HG03354 (cell line): Measurements from ENCODE around the gene RSRP1.
A peak's percentile ranks its signal among the peaks of the same experiment; 100 is the strongest.
"Not testable (repeated sequence)": the region's sequence is repeated elsewhere in the genome, so short reads cannot be mapped to it uniquely, and the experiment has no call there.

Source experiments
- ATAC-seq: cut with Tn5 transposase; IDR thresholded peaks from one replicate; pipeline ENCODE4 v1.9.1; 2021; ENCODE audit warnings: mild to moderate bottlenecking; ENCODE audit not compliant: unreplicated experiment, poor library complexity, severe bottlenecking

The RSRP1 gene, protein sequence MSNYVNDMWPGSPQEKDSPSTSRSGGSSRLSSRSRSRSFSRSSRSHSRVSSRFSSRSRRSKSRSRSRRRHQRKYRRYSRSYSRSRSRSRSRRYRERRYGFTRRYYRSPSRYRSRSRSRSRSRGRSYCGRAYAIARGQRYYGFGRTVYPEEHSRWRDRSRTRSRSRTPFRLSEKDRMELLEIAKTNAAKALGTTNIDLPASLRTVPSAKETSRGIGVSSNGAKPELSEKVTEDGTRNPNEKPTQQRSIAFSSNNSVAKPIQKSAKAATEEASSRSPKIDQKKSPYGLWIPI

DNA sequence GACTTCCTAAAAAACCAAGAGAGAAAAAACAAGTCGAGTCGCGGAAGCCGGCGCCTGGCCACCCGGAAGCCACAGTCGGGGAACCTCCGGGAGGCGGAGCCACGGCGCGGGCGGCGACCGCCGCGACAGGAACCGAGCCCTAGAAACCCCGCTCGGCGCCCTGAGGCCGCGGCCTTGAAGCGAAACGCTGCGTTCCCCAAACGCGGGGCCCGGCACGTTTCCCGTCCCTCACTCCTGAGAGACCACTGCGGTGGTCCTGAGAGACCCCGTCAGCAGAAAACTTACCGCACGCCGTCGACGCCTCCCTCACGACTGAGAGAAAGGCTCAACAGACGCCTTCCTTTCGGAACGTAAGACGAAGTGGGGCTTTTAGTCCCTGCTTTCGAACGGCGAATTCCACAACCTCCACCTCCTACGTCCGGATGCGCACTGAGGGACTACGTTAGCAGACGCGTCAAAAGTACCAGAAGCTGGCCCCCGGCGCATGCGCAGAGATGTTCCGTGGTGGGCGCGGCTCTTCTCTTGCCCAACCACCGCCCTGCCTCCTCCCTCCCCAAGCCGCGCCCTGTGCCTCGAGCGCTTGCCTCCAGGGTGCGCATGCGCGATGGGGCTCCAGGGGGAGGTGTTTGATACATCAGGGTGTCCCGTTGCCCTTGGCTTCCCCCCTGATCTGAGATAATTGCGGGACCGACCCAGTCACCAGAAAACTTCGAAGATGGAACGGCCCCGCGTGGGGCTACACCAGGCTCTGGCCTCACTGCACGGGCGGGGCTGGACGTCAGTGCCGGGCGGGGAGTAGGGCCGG is at the start of gene RSRP1:
TSS of gene RSRP1 (minus strand) at position 431 of the 805 bp plus-strand sequence. CDS start 491 bp downstream, outside the sequence.
- ATAC-seq, result peak; percentile 90

DNA sequence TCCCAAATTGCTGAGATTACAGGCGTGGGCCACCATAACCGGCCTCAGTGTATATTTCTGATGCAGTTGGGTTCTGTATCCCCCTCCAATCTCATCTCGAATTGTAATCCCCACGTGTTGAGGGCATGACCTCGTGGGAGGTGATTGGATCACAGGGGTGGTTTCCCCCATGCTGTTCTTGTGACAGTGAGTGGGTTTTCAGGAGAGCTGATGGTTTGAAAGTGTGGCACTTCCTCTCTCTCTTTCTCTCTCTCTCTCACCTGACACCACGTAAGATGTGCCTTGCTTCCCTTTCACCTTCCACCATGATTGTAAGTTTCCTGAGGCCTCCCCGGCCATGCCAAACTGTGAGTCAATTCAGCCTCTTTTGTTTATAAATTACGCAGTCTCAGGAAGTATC is 49.2 kb upstream of the RSRP1 start:
- not testable (repeated sequence) for ATAC-seq

DNA sequence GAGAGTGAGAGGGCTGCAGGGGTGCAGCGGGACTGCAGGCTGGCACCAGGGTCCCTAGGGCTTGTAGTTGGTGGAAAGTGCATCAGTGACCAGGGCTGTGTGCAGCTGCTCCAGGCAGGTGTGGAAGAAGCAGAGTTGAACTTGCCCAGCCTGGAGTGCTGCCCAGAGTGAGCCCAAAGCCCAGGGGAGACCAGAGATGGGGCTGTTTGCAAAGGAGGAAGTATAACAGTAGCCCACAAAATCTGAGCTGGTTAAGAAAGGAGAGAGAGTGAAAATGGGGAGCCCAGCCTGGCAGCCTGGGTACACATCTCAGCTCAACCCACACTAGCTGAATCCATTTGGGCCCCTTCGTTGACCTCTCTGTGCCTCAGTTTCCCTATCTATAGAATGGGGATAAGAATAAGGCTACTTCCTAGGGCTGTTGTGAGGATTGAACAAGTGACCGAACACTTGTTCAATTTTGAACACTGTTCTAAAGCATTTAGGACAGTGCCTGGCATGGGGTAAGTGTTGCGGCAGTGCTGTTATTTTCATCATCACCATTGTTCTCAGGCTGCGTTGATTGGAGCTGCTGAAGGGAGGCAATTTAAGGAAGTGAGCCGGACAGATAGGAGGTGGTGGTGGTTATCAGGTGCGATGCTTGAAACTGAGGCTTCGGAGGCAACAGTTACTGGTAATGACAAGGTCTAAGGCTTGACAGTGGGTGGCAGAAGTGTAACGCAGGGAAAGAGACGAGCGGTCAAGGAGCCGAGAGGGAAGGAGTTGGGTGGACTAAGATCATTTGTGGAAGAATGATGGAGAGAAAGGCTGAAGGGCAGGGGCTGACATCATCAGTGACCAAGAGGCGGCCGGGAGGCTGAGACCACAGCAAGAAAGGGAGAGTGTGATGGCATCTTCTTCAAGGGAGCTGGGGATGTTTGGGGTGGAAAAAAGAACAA is 47.9 kb upstream of the RSRP1 start:
- not testable (repeated sequence) for ATAC-seq

DNA sequence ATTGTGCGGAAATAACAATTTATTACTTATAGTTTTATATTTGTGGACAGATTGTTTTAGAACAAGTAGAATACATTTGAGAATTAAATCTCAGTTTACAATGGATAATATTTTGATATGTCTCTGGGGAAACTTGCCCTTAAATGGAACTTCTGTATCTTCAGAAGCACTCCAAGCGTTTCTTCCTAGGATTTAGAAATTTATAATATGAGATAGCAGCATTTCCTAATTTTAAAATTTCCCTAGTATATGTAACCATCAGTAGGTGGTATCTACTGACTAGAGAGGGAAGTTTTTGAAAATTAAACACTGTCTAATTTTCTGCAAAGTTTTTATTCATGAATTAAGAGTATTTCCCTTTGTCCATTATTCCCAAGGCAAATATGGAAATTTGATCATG is 46.2 kb upstream of the RSRP1 start:
- not testable (repeated sequence) for ATAC-seq

DNA sequence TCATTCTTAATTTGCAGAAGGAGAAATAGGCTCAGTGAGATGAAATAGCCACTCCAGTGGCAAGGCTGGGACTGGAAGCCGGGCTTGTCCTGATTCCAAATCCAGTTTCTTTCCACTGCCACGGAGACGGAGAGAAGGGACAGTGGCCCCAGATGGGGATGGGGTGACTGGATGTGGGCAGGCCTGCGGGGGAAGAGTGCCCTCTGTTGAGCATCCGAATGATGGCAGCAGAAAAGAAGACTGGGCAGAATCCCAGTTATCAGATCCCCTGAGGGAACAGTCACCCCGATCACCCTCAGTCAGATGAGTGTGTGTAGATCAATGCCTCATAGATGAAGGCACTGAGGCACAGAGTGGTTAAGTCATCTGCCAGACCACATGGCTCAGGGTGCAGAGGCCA is 42.8 kb upstream of the RSRP1 start:
- not testable (repeated sequence) for ATAC-seq

DNA sequence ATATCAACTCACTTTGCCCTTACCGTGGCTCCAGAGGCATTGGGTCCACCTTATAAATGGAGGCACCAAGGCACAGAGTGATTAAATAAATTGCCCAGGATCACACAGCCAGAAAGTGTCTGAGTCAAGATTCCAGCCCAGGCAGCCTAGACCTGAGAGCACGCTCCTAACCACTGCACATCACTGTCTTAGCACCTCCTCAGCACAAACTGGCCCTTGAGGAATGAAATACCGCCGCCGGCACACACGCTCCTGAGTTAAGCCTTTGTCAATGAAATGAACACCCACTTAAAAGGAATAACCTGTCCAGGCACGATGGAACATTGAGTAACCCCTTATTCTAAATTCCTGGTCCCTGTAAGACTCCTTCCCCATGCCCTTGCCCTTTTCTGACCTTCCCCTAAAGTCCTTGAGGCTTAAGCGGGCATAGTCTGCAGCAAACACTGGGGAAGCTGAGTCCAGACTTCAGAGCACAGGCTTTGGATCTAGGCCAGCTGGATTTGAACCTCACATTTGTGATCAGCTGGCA is 41.4 kb upstream of the RSRP1 start:
- ATAC-seq, result not testable (repeated sequence)

DNA sequence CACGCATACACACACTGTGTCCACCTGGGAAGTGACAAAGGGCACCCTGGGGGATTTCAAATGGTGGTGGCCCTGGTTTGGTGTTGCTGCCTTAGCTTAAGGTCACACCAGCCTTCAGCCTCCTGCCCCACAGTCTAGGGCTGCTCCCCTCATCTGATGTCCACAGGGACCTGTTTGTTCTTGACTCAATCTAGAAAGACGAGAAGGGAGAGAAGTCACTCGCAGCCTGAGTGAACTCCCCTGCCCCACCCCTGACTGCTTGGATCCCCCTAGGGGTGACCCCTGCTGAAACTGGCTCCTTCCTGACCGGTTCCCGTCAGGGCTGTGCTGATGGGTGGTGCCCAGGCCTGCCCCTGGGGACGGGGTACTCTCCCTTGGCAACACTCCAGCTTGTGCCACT is 39.9 kb upstream of the RSRP1 start:
- not testable (repeated sequence) for ATAC-seq

DNA sequence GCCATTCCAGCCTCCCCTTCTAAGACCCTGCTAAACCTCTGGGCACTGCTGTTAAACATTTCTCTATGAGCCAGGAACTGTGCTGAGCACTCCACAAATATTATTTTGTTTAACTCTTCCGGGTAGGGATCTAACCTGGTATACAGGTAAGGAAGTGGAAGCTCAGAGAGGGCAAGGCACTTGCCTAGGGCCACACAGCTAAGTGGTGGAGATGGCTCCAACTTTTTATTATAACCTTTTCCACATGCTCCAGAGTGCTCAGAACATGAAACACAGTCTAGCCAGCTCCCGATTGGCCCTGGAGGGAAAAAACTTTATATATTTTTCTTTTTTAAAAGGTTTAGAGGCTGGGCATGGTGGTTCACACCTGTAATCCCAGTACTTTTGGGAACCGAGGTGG is 38.6 kb upstream of the RSRP1 start:
- not testable (repeated sequence) for ATAC-seq

DNA sequence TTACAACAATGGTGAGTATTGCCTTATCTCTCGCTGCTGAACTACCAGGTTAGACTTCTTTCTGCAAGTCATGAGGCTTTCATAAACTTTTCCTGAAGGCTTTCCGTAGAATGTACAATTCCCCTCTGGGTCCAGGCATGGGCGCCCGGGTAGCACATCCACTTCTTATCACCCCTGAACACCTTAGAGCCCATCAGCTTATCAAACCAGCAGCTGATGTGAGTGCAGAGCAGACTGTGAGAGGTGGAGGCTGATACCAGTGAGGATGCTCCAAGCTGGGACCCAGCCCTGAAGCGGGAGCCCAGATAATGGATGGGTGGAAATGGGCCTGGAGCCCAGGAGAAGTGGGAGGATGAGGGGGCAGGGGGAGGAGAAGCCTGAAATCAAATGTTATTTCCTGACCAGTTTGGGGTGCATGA is 32.4 kb upstream of the RSRP1 start:
- not testable (repeated sequence) for ATAC-seq

DNA sequence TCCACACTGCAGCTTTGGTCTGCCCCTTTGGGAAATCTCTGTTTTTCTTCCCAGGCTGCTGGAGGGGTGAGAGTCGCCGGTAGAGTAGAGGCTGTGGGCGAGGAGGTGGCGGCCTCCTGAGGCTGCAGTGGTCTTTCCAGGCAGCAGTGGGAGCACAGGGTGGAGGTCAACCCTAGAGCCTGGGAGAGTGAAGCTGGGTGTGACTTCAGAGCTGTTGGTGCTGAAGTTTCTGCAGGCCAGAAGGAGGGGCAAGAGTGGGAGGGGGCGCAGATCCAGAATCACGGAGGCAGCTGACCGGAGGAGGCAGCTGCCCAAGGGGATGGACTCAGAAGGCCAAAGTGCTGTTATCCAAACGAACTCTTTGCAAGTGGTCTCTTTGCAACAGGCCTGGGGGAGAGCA is 31.5 kb upstream of the RSRP1 start:
- ATAC-seq, result not testable (repeated sequence)

DNA sequence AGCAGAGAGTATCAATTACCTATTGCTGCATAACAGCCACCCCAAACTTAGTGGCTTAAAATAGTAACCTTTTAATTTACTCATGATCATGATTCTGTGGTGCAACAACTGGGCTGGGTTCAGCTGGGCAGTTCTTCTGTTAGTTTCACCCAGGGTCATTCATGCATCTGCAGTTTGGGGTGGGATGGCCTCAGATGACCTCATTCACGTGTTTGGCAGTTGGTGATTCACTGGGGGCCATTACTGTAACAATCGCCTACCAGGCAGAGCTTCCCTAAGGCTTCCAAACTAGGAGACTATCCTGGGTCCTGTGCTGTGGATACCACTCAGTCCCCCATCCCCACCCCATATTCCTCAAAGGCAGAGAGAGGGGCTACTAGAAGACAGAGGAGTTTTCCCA is 31.1 kb upstream of the RSRP1 start:
- not testable (repeated sequence) for ATAC-seq

DNA sequence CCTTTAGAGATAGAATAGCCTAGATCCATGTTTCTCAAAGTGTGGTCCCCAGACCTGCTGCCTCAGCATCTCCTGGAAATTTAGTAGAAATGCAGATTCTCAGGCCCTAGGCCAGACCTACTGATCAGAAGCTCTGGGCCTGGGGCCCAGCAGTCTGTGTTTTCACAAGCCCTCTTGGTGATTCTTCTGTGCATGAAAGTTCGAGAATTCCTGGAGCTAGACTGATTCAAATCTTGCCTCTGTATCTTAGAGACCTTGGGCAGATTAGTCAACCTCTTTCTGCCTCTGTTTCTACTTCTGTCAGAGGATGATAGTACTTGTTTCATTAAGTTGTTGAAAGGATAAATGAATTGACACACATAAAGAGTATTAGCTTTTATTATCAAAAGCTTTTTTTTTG is 30.0 kb upstream of the RSRP1 start:
- not testable (repeated sequence) for ATAC-seq

DNA sequence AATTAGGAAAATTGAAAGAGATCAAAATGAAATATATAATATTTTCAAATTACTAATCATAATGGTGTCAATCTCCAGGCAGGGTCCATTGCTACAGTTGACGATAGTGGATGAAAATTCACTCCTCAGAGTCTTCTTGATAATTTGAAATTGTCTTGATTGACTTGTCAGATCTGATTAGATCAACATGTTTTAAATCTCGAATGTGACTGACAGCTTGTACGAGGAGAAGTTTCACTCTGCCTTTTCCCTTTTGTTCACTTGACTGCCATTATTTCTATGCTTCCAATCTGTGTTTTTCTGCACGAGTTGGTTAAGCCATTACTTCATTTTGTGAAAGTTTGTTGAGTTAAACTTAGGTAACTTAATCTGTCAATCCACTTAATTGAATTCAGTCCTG is 28.4 kb upstream of the RSRP1 start:
- ATAC-seq, result not testable (repeated sequence)

DNA sequence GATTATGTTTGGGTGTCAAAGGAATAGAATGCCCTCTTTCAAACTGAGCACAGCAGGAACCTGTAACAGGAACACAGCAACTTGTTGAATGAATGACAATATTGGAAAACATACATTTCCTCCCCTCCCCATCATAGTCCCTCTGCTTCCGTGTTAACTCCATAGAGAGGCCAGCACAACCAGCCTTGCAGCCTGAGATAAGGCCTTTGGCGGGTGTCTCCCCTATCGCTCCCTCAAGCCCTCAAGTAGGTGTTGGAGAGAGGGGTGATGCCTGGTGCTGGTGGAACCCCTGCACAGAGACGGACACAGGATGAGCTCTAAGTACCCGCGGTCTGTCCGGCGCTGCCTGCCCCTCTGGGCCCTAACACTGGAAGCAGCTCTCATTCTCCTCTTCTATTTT is 25.0 kb upstream of the RSRP1 start, which contains the start of gene RHD:
TSS of gene RHD (plus strand) at position 272 of the 400 bp plus-strand sequence. CDS start at position 311, 39 bp downstream.
- not testable (repeated sequence) for ATAC-seq

DNA sequence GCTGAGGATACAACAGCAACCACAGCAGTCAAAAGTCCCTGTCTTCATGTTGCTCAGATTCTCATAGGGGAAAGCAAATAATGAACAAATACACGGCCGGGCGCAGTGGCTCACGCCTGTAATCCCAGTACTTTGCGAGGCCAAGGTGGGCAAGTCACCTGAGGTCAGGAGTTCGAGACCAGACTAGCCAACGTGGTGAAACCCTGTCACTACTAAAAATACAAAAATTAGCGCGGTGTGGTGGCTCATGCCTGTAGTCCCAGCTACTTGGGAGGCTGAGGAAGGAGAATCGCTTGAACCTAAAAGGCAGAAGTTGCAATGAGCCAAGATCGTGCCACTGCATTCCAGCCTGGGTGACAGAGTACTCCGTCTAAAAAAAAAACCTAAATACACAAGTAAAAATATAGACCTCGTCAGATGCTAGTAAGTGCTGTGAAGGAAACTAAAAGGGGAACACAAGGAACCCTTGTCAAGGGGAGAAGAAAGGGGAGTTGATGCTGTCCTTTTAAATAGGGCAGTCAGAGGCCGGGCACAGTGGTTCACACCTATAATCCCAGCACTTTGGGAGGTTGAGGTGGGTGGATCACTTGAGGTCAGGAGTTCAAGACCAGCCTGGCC is 21.0 kb upstream of the RSRP1 start:
- ATAC-seq, result not testable (repeated sequence)

DNA sequence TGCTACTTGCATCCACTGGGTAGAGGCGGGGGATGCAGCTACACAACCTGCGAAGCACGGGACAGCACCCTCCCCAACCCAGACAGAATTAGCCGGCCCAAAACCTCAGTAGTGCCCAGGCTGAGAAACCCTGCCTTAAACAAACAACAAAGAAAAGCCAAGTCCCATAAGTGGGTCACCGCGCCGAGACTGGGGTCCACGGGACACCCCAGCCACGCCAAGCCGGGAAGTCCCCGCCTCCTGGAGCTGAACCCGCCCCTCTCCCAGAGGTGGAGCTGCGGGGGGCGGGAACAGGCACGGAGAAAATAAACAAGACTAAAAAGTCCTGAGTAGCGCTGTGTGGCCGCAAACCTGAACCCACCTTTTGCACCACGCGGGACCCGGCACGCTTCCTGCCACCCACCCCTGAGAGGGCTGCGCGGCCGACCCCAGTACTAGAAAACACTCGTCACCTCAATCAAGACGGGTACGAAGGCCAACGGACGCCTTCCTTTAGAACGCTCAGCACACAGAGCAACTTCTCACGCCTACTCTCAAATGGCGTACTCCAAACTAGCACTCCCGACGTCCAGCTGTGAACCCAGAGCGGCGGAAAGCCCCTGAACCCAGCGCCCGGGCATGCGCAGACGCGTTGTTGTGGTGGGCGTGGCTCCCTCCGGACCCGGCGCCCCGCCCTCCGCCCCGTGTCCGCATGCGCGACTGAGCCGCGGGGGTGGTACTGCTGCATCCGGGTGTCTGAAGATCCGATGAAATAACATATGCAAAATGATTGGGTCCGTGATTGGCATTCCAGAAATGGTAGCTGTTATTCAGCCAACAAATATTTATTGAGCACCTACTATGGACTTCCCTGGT is 20.3 kb upstream of the RSRP1 start:
- peak; percentile 76 for ATAC-seq

DNA sequence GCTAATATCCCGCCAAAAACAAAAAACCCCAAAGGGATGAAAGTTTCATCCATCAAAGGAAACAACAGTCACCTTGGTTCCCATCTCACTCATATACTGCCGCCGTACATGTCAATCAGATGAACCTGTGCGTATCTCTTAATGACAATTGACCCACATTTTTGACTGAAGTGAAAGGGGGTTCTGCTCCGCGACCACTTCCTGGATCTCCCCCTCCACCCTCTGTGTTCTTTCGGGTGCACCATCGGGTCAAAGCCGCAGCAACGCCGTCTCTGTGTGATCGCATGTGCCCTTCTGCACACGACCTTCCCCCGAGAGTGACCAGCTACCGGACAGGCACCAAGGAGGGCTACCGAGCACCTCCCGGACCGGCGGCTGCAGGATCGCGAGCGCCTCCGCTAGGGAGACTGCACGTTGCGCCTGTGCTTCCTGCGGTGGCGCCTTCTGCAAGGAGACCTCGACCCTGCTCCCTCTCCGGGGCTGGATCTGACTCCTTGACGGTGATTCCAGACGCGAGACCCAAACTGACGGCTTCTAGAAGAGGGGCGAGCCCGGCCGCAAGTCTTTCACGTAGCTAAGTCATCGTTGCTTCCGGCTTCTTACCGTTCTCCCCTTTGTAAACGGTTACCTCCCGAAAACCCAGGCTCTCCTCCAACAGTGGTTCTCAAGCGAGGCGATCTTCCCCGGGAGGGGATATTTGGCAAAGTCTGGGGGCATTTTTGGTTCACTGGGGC is 19.5 kb upstream of the RSRP1 start:
- peak; percentile 30 for ATAC-seq

DNA sequence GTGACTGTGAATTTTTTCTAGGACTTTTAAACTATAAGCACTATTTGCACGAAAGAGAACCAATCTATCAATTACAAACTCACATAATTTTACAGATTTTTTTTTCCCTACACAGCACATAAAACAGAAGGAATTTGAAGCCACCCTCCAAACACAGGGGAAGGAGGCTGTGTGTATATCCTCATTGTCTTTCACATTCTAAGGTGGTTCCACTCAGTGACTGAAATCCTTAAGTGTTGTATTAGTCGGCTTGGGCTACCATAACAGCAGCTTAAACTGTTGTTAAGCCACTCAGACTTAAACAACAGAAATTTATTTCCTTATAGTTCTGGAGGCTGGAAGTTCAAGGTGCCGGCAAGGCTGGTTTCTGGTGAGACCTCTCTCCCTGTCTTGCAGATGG is 13.1 kb upstream of the RSRP1 start:
- ATAC-seq, result not testable (repeated sequence)
